ENCODE results near the gene GNRHR.
"Not testable (repeated sequence)": the region's sequence is repeated elsewhere in the genome, so short reads cannot be mapped to it uniquely, and the experiment has no call there.

GNRHR gene

GRCh38 chr4:67770422-67770821 lies 16.2 kb upstream of the GNRHR start:
- TF ChIP-seq, protein P1, sequence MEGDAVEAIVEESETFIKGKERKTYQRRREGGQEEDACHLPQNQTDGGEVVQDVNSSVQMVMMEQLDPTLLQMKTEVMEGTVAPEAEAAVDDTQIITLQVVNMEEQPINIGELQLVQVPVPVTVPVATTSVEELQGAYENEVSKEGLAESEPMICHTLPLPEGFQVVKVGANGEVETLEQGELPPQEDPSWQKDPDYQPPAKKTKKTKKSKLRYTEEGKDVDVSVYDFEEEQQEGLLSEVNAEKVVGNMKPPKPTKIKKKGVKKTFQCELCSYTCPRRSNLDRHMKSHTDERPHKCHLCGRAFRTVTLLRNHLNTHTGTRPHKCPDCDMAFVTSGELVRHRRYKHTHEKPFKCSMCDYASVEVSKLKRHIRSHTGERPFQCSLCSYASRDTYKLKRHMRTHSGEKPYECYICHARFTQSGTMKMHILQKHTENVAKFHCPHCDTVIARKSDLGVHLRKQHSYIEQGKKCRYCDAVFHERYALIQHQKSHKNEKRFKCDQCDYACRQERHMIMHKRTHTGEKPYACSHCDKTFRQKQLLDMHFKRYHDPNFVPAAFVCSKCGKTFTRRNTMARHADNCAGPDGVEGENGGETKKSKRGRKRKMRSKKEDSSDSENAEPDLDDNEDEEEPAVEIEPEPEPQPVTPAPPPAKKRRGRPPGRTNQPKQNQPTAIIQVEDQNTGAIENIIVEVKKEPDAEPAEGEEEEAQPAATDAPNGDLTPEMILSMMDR (IDR thresholded peaks at IDR 0.05; ENCODE audit: low read depth, low read length) = no peak
- no peak for DNase-seq (ENCODE audit: low read depth, low spot score)
- no peak overlapping the region for H3K4me3 ChIP-seq (ENCODE audit: low read depth, low read length)
- in situ Hi-C loops (cut with HindIII; ENCODE audit: low sequenced_read_pairs) = no loop called here

GRCh38 chr4:67765928-67766327 lies 11.7 kb upstream of the GNRHR start:
- H3K4me3 ChIP-seq (ENCODE audit: low read depth, low read length) = no peak overlapping the region
- DNase-seq (ENCODE audit: low read depth, low spot score) = no peak
- TF ChIP-seq, protein P1 (IDR thresholded peaks at IDR 0.05; ENCODE audit: low read depth, low read length) = no peak
- in situ Hi-C loops (cut with HindIII; ENCODE audit: low sequenced_read_pairs) = no loop called here

- TF ChIP-seq, protein P1 (IDR thresholded peaks at IDR 0.05; ENCODE audit: low read depth, low read length) = no peak
- in situ Hi-C loops (cut with HindIII; ENCODE audit: low sequenced_read_pairs) = no loop called here
- no peak overlapping the region for H3K4me3 ChIP-seq (ENCODE audit: low read depth, low read length)
- no peak for DNase-seq (ENCODE audit: low read depth, low spot score)
Measured at GRCh38 chr4:67765401-67765800, 11.2 kb upstream of the GNRHR start.

DNA sequence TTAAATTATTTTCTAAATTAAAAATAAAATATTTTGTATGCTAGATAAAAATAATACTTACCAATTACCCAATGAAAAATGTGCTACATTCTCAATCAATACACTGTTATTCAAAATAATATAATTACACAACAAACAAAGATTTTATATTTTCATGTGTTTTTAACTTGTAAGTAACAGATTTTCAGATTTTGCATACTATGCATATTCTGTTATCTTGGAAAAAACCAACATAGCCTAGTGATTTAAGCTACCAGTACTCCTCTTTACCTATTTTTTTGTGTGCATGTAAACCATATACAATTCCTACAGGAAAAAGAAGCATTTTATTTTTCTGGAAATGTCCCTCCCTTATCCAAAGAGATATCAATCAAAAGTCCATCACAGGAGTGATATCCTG lies 10.0 kb upstream of the GNRHR start:
- TF ChIP-seq, protein P1 (IDR thresholded peaks at IDR 0.05; ENCODE audit: low read depth, low read length) = no peak
- DNase-seq (ENCODE audit: low read depth, low spot score) = no peak

GRCh38 chr4:67762086-67762485 lies 7.9 kb upstream of the GNRHR start:
- no peak overlapping the region for H3K4me3 ChIP-seq (ENCODE audit: low read depth, low read length)
- TF ChIP-seq, protein P1 (IDR thresholded peaks at IDR 0.05; ENCODE audit: low read depth, low read length) = no peak
- in situ Hi-C loops (cut with HindIII; ENCODE audit: low sequenced_read_pairs) = no loop called here
- DNase-seq (ENCODE audit: low read depth, low spot score) = peak; percentile 59

More for the DNA sequence above, 10.0 kb upstream of the GNRHR start:
- in situ Hi-C loops (cut with HindIII; ENCODE audit: low sequenced_read_pairs) = no loop called here
- H3K4me3 ChIP-seq (ENCODE audit: low read depth, low read length) = no peak overlapping the region

DNA sequence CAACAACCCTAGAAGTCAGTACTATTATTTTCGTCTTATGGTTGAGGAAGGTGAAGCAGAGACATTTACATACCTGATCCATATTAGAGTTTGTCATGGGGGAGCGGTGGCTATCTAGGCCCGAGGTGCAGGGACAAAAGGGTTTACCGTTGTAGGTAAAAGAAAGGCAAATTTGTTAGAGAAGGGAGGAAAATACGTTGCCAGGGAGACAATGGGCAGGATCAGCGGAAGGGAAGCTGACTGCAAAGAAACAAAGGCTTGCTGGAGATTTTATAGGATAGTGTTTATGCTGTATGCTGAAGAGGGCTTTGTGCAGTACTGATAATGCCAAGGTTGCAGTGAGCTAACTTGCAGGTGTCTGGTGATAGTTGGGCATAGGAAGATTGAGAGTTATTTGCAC lies 2.8 kb upstream of the GNRHR start:
- H3K4me3 ChIP-seq (ENCODE audit: low read depth, low read length); DNase-seq (ENCODE audit: low read depth, low spot score); in situ Hi-C loops (cut with HindIII; ENCODE audit: low sequenced_read_pairs): not testable (repeated sequence)

DNA sequence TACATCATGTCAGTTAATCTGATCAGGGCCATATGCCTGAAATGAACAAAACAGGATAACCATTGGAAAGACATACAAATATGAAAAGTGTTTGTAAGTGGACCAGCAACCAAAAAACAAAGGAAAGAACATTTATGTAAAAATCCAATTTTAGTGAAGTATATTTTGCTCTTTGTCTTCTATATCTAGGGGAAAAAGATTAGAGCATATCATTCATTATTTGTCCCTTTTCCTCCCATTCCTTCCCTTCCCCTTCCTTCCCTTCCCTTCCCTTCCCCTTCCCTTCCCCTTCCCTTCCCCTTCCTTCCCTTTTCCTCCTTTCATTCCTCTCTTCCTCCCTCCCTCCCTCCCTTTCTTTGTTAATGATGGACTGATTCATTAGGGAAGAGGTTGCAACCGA lies 1.8 kb upstream of the GNRHR start:
- TF ChIP-seq, protein P1 (IDR thresholded peaks at IDR 0.05; ENCODE audit: low read depth, low read length) = no peak
- DNase-seq (ENCODE audit: low read depth, low spot score) = no peak
- no peak overlapping the region for H3K4me3 ChIP-seq (ENCODE audit: low read depth, low read length)
- in situ Hi-C loops (cut with HindIII; ENCODE audit: low sequenced_read_pairs) = no loop called here

Data from astrocyte of the spinal cord (primary cell).